ENCODE results near the gene CCDC149.
A peak's percentile ranks its signal among the peaks of the same experiment; 100 is the strongest.
"Not testable (repeated sequence)": the region's sequence is repeated elsewhere in the genome, so short reads cannot be mapped to it uniquely, and the experiment has no call there.

CCDC149 gene

DNA sequence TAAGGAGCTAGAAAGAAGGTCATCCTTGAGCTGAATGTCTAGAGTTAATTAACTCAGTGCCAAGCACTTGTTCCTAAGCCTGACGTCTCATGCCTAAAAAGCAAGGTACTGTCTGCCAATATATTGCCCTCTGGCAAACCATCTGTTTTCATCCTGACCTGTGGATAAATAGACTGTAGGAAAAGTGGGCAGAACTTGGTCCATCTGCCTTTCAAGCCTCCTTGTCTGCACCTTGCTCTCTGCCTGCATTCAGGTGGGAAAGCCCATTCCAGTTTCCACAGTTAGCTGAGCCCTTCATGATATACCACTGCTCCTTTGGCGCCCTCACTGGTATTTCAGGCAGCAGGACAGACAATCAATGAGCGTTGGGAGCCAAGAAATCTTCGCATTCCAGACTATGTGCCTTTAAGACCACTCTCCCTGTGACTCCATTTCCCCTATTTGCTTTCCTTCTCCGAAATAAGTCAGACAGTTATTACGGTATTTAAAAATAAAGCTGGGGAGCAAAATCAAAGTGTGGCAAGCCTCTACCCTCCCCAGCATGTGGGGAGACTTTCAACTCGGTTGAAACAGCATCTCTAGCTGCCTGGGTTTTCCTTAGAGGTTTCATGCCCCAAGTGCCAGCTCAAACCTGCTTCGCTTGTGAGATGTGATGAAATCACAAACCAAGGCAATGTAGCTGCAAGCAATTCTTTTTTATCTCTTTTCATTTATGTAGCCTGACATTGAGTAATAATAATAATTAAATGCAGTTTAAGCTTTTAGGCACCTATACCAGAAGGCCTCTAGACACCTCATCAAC lies 2.5 kb upstream of the CCDC149 start:
- peak; percentile 12 for DNase-seq

- DNase-seq = no peak
These were observed 1.6 kb upstream of the CCDC149 start for GRCh38 chr4:24914460-24914859.

DNA sequence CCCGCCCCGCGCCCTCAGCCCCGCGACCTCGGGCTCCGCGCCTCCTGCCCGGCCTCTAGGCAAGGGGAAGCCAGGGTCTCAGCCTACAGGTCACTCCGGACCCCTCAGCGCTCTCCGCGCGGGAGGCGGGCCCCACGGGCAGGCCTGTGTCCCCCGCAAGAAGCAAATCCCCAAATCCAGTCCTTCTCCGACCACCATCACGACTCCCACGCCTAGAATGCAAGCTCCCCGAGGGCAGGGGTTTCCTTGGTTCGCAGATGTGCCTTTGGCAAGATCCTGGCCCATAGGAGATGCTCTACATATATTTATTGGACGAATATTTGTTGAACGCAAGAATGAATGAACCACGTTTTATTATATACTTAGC lies 260 bp upstream of the CCDC149 start:
- no peak for DNase-seq

DNA sequence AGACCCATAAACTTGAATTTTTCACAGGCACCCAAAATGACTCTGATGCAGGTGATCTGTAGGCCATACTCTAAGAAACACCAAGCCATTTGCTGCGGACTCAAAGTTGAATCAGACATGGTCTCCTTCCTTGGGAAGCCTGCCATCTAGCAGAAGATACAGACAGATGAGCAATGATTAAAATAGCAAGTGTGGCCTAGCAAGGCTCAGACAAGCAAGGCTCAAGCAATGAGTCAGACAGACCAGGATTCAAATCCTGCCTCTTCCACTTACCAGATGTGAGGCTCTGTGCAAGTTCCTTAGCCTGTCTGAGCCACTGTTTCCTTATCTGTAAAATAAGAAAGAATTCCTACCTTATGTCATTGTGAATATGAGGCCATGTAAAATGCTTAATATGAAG lies 2.3 kb downstream of the CCDC149 start:
- DNase-seq = no peak

- DNase-seq = not testable (repeated sequence)
These were observed 3.2 kb downstream of the CCDC149 start for GRCh38 chr4:24909606-24910005.

- no peak for DNase-seq
These were observed 15.2 kb downstream of the CCDC149 start for GRCh38 chr4:24897639-24898038.

GRCh38 chr4:24896977-24897376 lies 15.9 kb downstream of the CCDC149 start:
- DNase-seq = no peak

- no peak for DNase-seq
These were observed 16.8 kb downstream of the CCDC149 start for GRCh38 chr4:24896056-24896455.

DNA sequence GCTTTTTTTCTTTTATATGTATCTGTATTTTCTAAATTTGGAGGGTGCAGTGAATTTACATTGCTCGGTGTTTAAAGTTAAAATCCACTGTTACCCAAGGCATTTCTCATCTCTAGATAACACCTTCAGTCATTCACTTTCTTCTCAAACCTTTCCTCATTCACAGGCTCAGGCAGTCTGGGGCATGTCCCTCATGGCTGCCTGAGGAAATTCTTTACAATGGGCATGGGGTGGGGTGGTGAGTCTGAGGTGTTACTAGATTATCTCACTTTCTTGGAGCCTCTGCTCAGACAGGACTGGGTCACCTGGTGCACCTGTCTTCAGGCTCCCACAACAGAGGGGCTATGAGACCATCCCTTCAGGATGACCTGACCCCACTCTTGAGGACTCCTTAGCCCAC lies 17.4 kb downstream of the CCDC149 start:
- no peak for DNase-seq

DNA sequence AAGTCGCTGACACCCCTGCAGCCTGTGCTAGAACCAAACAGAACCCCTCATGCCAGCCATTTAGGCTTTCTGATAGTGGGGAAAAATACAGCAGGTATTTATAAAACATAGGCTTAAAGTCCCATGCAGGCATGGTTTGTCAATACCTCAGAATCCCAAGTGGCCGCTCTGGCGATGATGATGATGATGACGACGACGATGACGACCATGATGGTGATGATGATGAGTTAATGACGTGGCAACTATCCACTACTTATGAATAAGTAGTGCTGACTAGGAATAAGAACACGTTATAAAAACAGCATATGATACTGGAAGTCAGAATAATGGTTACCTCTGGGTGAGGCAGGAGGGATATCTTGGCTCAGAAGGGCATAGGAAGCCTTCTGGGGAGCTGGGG lies 18.0 kb downstream of the CCDC149 start:
- no peak for DNase-seq

GRCh38 chr4:24894243-24894642 lies 18.6 kb downstream of the CCDC149 start:
- DNase-seq = no peak

DNA sequence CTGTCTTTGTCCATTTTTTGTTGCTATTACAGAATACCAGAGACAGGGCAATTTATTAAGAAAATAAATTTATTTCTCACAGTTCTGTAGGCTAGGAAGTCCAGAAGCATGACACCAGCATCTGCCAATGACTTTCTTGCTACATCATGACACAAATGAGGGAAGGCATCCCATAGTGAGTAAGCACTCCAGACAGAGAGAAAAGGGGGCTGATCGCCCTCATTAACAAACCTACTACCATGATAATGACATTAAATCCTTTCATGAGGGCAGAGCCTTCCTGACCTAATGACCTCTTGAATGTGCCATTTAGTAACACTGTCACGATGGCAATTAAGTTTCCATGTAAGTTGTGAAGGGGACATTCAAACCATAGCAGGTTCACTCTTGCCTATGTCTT lies 20.1 kb downstream of the CCDC149 start:
- no peak for DNase-seq

DNA sequence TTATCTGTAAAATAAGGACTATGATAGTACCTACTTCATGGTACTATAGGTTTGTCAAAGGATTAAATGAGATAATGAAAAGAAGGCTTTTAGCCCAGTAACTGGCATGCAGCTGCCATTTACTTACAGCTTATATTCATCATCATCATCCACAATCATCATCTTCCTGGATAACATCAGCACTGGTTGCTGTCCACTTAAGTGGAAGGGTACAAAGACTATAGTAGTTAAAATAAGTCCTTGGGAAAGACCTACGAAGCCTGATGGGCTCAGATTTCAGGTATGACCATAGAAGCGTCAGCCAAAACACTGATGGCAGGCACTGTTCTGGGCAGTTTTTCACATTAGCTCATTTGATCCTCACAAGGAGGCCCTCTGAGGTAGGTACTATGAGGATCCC lies 20.6 kb downstream of the CCDC149 start:
- no peak for DNase-seq

GRCh38 chr4:24890561-24891126 lies 22.2 kb downstream of the CCDC149 start:
- no peak for DNase-seq

- DNase-seq = no peak
These were observed 22.9 kb downstream of the CCDC149 start for GRCh38 chr4:24889991-24890390.

DNA sequence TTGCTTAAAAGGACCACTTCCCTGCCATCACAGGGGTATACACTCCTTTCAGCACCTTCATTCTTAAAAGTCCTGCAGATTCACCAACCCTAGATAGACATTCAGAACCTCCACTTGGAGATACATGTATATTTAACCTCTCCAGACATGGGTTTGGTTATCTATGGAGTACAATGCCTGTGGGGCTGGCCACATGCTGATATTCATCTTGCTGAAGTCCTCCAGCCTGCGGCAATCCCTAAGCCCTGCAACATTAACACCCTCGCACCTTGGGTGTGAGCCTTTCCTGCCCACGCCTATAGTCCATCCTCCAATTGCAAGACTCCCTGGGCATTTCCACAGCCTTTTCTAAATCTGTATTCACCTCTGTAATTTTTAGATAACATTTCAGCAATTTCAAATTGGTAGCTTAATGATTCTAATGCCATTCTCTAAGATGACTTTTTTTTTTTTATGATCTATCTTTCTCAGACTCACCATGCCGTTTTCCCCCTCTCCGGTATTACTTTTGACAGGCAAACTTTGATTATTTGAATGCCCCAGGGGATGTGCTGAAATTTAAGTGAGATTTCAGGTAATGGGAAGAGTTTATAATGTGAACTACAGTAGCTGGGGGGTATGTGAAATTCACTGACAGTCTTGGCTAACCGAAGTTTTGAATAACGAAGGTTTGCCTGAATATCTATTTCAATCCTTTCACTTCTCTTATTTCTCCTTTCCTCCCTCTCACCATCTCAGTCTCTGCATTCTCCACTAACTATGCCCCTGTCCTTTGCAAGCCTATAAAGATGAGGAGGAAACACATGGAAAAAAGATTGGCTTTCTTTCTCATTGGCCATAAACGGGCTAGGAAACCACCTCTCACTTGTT lies 24.1 kb downstream of the CCDC149 start:
- DNase-seq = no peak

GRCh38 chr4:24887881-24888430 lies 24.9 kb downstream of the CCDC149 start:
- DNase-seq = no peak

GRCh38 chr4:24886596-24886995 lies 26.2 kb downstream of the CCDC149 start:
- DNase-seq = no peak

DNA sequence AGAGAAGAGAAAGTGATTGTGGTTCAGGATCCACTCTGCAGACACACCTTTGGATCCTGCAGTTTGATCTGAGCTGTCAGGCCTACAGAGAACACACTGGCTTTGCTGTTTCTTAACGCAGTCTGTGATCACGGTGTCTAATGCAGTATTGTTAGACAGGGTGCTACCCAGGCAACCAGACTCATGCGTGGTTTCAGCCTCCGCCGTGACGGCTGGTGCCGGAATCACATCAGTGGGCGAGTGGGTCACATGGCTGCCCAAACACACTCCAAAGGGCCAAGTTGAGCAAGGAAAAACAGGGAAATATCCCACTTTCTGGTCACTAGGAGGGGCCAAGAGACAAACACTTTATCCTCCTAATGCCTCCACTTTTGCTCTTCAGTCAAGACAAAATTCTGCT lies 27.5 kb downstream of the CCDC149 start:
- DNase-seq = no peak

DNA sequence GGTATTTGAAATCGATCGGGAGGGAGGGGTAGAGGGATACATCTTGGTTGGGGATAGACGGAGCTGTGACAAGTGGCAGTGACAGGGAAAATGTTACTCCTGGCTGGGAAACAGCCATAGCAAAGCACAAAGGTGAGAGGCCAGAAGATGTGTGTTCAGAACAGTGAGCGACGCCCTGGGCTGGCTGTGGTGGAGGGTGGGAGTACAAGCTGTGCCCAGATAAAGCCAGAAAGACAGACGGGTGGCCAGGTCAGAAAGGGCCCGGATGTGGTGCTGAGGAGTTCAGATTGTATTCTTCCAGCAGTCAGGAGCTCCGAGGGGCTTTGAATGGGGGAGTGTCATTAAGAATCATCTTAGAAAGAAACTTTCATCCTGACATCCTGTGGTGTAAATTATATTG lies 27.9 kb downstream of the CCDC149 start:
- no peak for DNase-seq

- DNase-seq = no peak
These were observed 31.2 kb downstream of the CCDC149 start for GRCh38 chr4:24881508-24882196.

- DNase-seq = no peak
These were observed 32.7 kb downstream of the CCDC149 start for GRCh38 chr4:24880186-24880585.

DNA sequence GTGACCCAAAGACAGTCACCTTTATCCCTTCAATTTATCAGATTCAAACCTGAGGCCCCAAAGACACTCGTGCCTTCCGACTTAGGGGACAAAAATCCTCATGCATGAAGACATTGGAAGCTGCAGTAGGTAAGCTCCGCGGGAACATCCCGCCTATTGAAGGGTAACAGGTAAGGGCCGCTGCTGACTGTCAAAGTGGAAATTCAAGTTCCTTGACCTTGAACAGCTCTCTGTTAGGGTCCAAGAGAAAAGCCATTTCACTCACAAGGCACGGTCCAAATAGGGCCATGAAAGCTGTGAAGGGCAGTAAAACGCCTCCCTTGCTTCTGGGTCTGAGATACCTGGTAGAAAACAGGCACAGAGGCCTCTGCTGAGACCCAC lies 34.2 kb downstream of the CCDC149 start:
- no peak for DNase-seq

Data from NCI-H1092 treated with DMSO at 0.1 percent for 48 hours (cell line).